Measurements from ENCODE around the gene FTO.

DNA sequence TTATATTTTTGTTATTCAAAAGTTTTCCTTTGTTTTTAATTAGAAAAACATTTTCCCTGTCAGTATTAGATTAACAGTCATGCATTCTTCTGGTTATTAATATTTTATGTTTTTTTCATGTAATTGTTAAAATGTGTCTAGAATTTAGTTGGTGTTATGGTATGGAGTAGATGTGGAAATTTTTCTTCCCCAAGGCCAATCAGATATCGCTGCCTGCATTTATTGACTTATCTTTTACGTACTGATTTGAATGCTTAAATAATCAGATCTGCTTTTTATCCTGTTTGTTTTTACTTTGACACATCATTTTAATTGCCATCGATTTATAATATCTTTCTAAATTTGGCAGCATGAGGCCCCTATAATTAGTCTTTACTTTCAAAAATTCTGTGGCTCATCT lies 13.6 kb downstream of the FTO start:
- TF ChIP-seq REL (CRISPR knock-in tag; conservative IDR thresholded peaks at IDR 0.05) (no peak), NFYB (CRISPR knock-in tag; IDR thresholded peaks at IDR 0.05) (no peak), ZIK1 (CRISPR knock-in tag; IDR thresholded peaks at IDR 0.05; ENCODE audit: borderline replicate concordance, low read depth) (no peak), ZBTB21 (CRISPR knock-in tag; IDR thresholded peaks at IDR 0.05) (no peak), POLR2A (IDR thresholded peaks at IDR 0.05; ENCODE audit: insufficient read depth in 1 of 2, low read depth in 2 of 2, low read length in 2 of 2) (no peak), ETV6 (CRISPR knock-in tag; conservative IDR thresholded peaks at IDR 0.05) (no peak), ZNF800 (CRISPR knock-in tag; IDR thresholded peaks at IDR 0.05) (no peak), KLF9 (CRISPR knock-in tag; IDR thresholded peaks at IDR 0.05; ENCODE audit: low read depth) (no peak), ZBTB40 (IDR thresholded peaks at IDR 0.05) (no peak), ZBTB40 (CRISPR knock-in tag; IDR thresholded peaks at IDR 0.05) (no peak), ARNT (IDR thresholded peaks at IDR 0.05) (no peak), TBP (CRISPR knock-in tag; IDR thresholded peaks at IDR 0.05) (no peak)
- TF ChIP-seq, protein P1, sequence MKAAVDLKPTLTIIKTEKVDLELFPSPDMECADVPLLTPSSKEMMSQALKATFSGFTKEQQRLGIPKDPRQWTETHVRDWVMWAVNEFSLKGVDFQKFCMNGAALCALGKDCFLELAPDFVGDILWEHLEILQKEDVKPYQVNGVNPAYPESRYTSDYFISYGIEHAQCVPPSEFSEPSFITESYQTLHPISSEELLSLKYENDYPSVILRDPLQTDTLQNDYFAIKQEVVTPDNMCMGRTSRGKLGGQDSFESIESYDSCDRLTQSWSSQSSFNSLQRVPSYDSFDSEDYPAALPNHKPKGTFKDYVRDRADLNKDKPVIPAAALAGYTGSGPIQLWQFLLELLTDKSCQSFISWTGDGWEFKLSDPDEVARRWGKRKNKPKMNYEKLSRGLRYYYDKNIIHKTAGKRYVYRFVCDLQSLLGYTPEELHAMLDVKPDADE (CRISPR knock-in tag; IDR thresholded peaks at IDR 0.05): no peak
- TF ChIP-seq, protein P2, sequence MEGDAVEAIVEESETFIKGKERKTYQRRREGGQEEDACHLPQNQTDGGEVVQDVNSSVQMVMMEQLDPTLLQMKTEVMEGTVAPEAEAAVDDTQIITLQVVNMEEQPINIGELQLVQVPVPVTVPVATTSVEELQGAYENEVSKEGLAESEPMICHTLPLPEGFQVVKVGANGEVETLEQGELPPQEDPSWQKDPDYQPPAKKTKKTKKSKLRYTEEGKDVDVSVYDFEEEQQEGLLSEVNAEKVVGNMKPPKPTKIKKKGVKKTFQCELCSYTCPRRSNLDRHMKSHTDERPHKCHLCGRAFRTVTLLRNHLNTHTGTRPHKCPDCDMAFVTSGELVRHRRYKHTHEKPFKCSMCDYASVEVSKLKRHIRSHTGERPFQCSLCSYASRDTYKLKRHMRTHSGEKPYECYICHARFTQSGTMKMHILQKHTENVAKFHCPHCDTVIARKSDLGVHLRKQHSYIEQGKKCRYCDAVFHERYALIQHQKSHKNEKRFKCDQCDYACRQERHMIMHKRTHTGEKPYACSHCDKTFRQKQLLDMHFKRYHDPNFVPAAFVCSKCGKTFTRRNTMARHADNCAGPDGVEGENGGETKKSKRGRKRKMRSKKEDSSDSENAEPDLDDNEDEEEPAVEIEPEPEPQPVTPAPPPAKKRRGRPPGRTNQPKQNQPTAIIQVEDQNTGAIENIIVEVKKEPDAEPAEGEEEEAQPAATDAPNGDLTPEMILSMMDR (CRISPR knock-in tag; IDR thresholded peaks at IDR 0.05): no peak
